Transverse colon (tissue), 4 donors: ENCODE data around the gene LORICRIN. TPM values are rescaled to one million over a fixed set of nuclear protein-coding genes. Genes with fewer than 3 reads are reported as not detected.

Experiments
- DNase-seq: peaks from one replicate; pipeline ENCODE4 v3.0.0-alpha.2; 2019
- H3K27ac ChIP-seq, 4 donors: fragments of 200-600 bp; sonication (generic); 2 replicates each; pipeline ENCODE4 v1.5.1; 2016 to 2018; ENCODE audit warnings: inconsistent platforms in 4 of 4
- H3K27me3 ChIP-seq: fragments of 200-600 bp; sonication (generic); 2 replicates; pipeline ENCODE4 v1.5.1; 2017; ENCODE audit warnings: inconsistent platforms
- H3K36me3 ChIP-seq, 4 donors: fragments of 200-600 bp; sonication (generic); 2 replicates each; pipeline ENCODE4 v1.5.1; 2017 to 2019; ENCODE audit warnings: inconsistent platforms in 4 of 4
- H3K4me1 ChIP-seq, 4 donors: fragments of 200-600 bp; sonication (generic); 2 replicates each; pipeline ENCODE4 v1.5.1; 2017 to 2020; ENCODE audit warnings: inconsistent platforms in 4 of 4
- H3K4me3 ChIP-seq, 4 donors: fragments of 200-600 bp; sonication (generic); 1 replicate in 1 of 4; 2 replicates in 3 of 4; pipeline versions ENCODE4 v1.5.1 to v1.6.1; 2017 to 2019; ENCODE audit warnings: inconsistent platforms in 4 of 4
- H3K9me3 ChIP-seq, 2 donors: fragments of 200-600 bp; sonication (generic); 2 replicates each; pipeline ENCODE4 v1.5.1; 2017 to 2019; ENCODE audit warnings: inconsistent platforms in 2 of 2
- CTCF ChIP-seq, 5 experiments: fragments of 200-600 bp in 3 of 5; fragments of 450-650 bp in 2 of 5; sonication (generic) in 3 of 5; IDR thresholded peaks; 1 replicate in 2 of 5; 2 replicates in 3 of 5; pipeline ENCODE4 v1.5.1; 2016 to 2017; ENCODE audit warnings: antibody characterized with exemption in 5 of 5, inconsistent platforms in 3 of 5, mild to moderate bottlenecking in 2 of 5, moderate library complexity in 1 of 5
- EP300 ChIP-seq: sonication (generic); formaldehyde crosslinking; IDR thresholded peaks from one replicate; pipeline ENCODE4 v1.6.1; 2017; ENCODE audit warnings: antibody characterized with exemption, low read depth
- POLR2A ChIP-seq: fragments of 450-650 bp; IDR thresholded peaks from one replicate; pipeline ENCODE4 v1.6.1; 2016; ENCODE audit warnings: antibody characterized with exemption, mild to moderate bottlenecking, moderate library complexity
- POLR2AphosphoS5 ChIP-seq, 3 donors: sonication (generic); formaldehyde crosslinking; IDR thresholded peaks; one replicate each; pipeline ENCODE4 v1.6.1; 2016; ENCODE audit warnings: antibody characterized with exemption in 3 of 3
- WGBS, 2 donors: methylation state at CpG; one replicate each; pipeline ENCODE4 v1.1.5; 2018; ENCODE audit warnings: low coverage in 1 of 2; 5-methylcytosine and 5-hydroxymethylcytosine counted together
- in situ Hi-C, 4 donors: fragments of 200-750 bp; cut with MboI; loops; one replicate each; pipeline versions ENCODE4 v1.15.0 to v1.15.1; 2017; ENCODE audit warnings: low sequenced_read_pairs in 3 of 4, low pct_ligation_motif_present in 1 of 4, low pct_unique_long_range_greater_than_20kb in 1 of 4
- intact Hi-C: fragments of 100-400 bp; cut with DNase I; formaldehyde crosslinking; loops from one replicate; pipeline ENCODE4 v1.15.1; 2023; ENCODE audit warnings: low total_unique reads
- total RNA-seq, 4 donors: library from RNA; depleted of rRNA; stranded (reverse); fragments of >200 nt; gene quantifications; one replicate each; pipeline ENCODE4 v1.1.0, GENCODE V29; 2016

LORICRIN gene
- total RNA-seq, 4 donors from 2014 or later: not detected

- no peak overlapping the region for H3K27ac ChIP-seq
- H3K4me3 ChIP-seq: no peak overlapping the region
- H3K9me3 ChIP-seq: no peaks in the 10 kb centered on the region
- intact Hi-C loops (no loop called here), in situ Hi-C loops (no loop called here)
- peak; percentile 21 for DNase-seq
- no peaks in the 10 kb centered on the region for H3K36me3 ChIP-seq
- 39 to 59% methylated on average over 3 to 4 of the region's 4 CpGs for WGBS, 2 donors
- no peak for TF ChIP-seq EP300
- H3K4me1 ChIP-seq: no peaks in the 10 kb centered on the region
- H3K27me3 ChIP-seq: peaks cover 4% of the 10 kb centered on the region
Observed at GRCh38 chr1:153231363-153231762, 28.1 kb upstream of the LORICRIN start.

DNA sequence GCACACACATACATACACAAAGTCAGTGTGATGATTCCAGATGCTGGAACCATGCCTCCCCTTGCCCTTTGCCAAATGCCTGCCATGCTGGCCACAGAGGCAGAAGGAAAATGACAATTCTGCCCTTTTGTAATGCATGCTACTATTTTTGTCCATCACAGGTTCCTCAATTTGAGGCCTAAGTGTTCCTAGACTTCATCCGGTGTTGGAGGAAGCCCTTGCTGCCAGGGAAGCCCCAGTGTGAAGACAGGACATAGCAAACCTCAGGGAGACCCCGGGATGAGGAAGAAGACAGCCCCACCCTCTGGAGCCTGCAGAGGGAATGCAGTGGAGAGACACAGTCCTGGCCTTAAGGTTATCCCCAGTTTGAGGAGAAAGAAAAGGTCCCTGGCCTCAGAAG, 27.7 kb upstream of the LORICRIN start:
- in situ Hi-C loops: no loop called here
- WGBS, 2 donors: 51% methylated on average over 2 of the region's 2 CpGs; no CpG with 5 or more reads in 1 of the 2 donors
- H3K27ac ChIP-seq: no peak overlapping the region
- H3K36me3 ChIP-seq: no peaks in the 10 kb centered on the region
- no peak for DNase-seq
- no peaks in the 10 kb centered on the region for H3K4me1 ChIP-seq
- TF ChIP-seq POLR2AphosphoS5 (IDR thresholded peaks at IDR 0.05) (no peak), CTCF (IDR thresholded peaks at IDR 0.05) (no peak), EP300 (no peak)
- intact Hi-C loops: no loop called here
- no peaks in the 10 kb centered on the region for H3K9me3 ChIP-seq
- peaks cover 4% of the 10 kb centered on the region for H3K27me3 ChIP-seq
- H3K4me3 ChIP-seq: no peak overlapping the region

GRCh38 chr1:153232553-153232952, 26.9 kb upstream of the LORICRIN start:
- 64% methylated on average over 3 of the region's 3 CpGs; no CpG with 5 or more reads in 1 of the 2 donors for WGBS, 2 donors
- intact Hi-C loops: no loop called here
- TF ChIP-seq CTCF (IDR thresholded peaks at IDR 0.05) (no peak), POLR2A (no peak), POLR2AphosphoS5 (IDR thresholded peaks at IDR 0.05) (no peak), EP300 (no peak)
- no peak overlapping the region for H3K4me3 ChIP-seq
- in situ Hi-C loops: no loop called here
- H3K27ac ChIP-seq: no peak overlapping the region
- DNase-seq: no peak
- H3K4me1 ChIP-seq: no peaks in the 10 kb centered on the region
- no peaks in the 10 kb centered on the region for H3K9me3 ChIP-seq
- peaks cover 4% of the 10 kb centered on the region for H3K27me3 ChIP-seq
- H3K36me3 ChIP-seq: no peaks in the 10 kb centered on the region

GRCh38 chr1:153233448-153233847, 26.0 kb upstream of the LORICRIN start:
- WGBS, 2 donors: 54 to 73% methylated on average over 1 of the region's 1 CpG
- no peak for TF ChIP-seq CTCF (IDR thresholded peaks at IDR 0.05)
- no peak for TF ChIP-seq EP300
- TF ChIP-seq POLR2A: no peak
- TF ChIP-seq POLR2AphosphoS5 (IDR thresholded peaks at IDR 0.05): no peak
- no peaks in the 10 kb centered on the region for H3K9me3 ChIP-seq
- peaks cover 4% of the 10 kb centered on the region for H3K27me3 ChIP-seq
- no peaks in the 10 kb centered on the region for H3K4me1 ChIP-seq
- H3K36me3 ChIP-seq: no peaks in the 10 kb centered on the region
- intact Hi-C loops: loop anchor here (1.0 kb wide), 1 partner anchor 25 kb away; no protein-coding TSS in a partner anchor
- in situ Hi-C loops: no loop called here
- H3K4me3 ChIP-seq: no peak overlapping the region
- DNase-seq: no peak
- H3K27ac ChIP-seq: no peak overlapping the region

DNA sequence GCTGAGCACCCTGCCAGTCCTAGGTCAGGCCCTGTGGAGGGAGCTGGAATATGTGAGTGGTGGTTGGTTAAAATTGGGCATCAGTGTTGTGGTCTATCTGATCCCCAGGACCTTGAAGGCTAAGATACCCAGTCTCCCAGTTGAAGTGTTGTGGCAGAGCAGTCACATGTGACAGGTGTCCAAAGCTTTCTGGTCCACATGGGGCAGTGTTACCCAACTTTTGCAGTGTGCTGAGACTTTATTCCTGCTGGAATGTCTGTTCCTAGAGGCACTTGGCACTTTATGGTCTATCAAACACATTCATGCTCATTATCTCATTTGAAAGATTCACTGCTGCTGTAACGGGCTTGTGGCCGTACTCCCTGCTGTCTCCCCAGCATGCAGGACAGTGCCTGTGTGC, 21.0 kb upstream of the LORICRIN start:
- no peak for DNase-seq
- no peak overlapping the region for H3K27ac ChIP-seq
- H3K27me3 ChIP-seq: no peaks in the 10 kb centered on the region
- no peaks in the 10 kb centered on the region for H3K36me3 ChIP-seq
- no peak overlapping the region for H3K4me3 ChIP-seq
- WGBS, 2 donors: 38 to 72% methylated on average over 2 of the region's 2 CpGs
- TF ChIP-seq POLR2AphosphoS5 (IDR thresholded peaks at IDR 0.05) (no peak), EP300 (no peak), POLR2A (no peak), CTCF (IDR thresholded peaks at IDR 0.05) (no peak)
- no peaks in the 10 kb centered on the region for H3K9me3 ChIP-seq
- in situ Hi-C loops: no loop called here
- intact Hi-C loops: no loop called here
- no peaks in the 10 kb centered on the region for H3K4me1 ChIP-seq
